Type B pancreatic cell (in vitro differentiated cells): ENCODE measurements around the gene MAT2A. TPM values are rescaled to one million over a fixed set of nuclear protein-coding genes. Genes with fewer than 3 reads are reported as not detected.
"Not testable (repeated sequence)": the region's sequence is repeated elsewhere in the genome, so short reads cannot be mapped to it uniquely, and the experiment has no call there.

Experiments used
- DNase-seq: peaks from one replicate; pipeline ENCODE4 v3.0.0; 2021; ENCODE audit warnings: mixed read lengths; ENCODE audit not compliant: unreplicated experiment; ENCODE audit errors: extremely low spot score
- H3K27ac Mint-ChIP-seq: 2 replicates; pipeline ENCODE4 v1.8.0; 2021; ENCODE audit warnings: mild to moderate bottlenecking, mixed read lengths
- H3K27me3 Mint-ChIP-seq: 2 replicates; pipeline ENCODE4 v1.8.0; 2021; ENCODE audit warnings: mixed read lengths
- H3K36me3 Mint-ChIP-seq: 2 replicates; pipeline ENCODE4 v1.8.0; 2021; ENCODE audit warnings: mixed read lengths
- H3K4me1 Mint-ChIP-seq: one replicate; pipeline ENCODE4 v1.8.0; 2021; ENCODE audit warnings: mixed read lengths; ENCODE audit not compliant: unreplicated experiment
- H3K4me3 Mint-ChIP-seq: 2 replicates; pipeline ENCODE4 v1.8.0; 2021; ENCODE audit warnings: mild to moderate bottlenecking, mixed read lengths
- H3K9me3 Mint-ChIP-seq: 2 replicates; pipeline ENCODE4 v1.8.0; 2021; ENCODE audit warnings: mixed read lengths
- CTCF ChIP-seq: fragments of 200-600 bp; sonication (generic); conservative IDR thresholded peaks from 2 replicates; pipeline ENCODE4 v1.5.0; 2021; ENCODE audit warnings: antibody characterized with exemption, mild to moderate bottlenecking
- total RNA-seq: library from RNA; stranded (reverse); gene quantifications from 2 replicates; pipeline ENCODE4 v1.2.1, GENCODE V29; 2021; ENCODE audit warnings: low replicate concordance

MAT2A gene
- total RNA-seq, 1 donor from 2014 or later: 403 TPM

GRCh38 chr2:85590950-85591349, 52.0 kb downstream of the MAT2A start:
- H3K36me3 Mint-ChIP-seq: peaks cover 4% of the 10 kb centered on the region
- peak overlapping the region; percentile 72 for H3K27ac Mint-ChIP-seq
- H3K27me3 Mint-ChIP-seq: no peaks in the 10 kb centered on the region
- TF ChIP-seq CTCF: no peak
- H3K4me3 Mint-ChIP-seq: peak overlapping the region; percentile 31
- DNase-seq: no peak
- H3K4me1 Mint-ChIP-seq: peaks cover 36% of the 10 kb centered on the region
- H3K9me3 Mint-ChIP-seq: no peaks in the 10 kb centered on the region

- Mint-ChIP-seq H3K27me3 (no peaks in the 10 kb centered on the region), H3K36me3 (peaks cover 4% of the 10 kb centered on the region), H3K4me1 (peaks cover 37% of the 10 kb centered on the region), H3K27ac (peak overlapping the region; percentile 72), H3K9me3 (no peaks in the 10 kb centered on the region), H3K4me3 (no peak overlapping the region)
- no peak for TF ChIP-seq CTCF
- DNase-seq: no peak
Observed at GRCh38 chr2:85591563-85591962, 52.6 kb downstream of the MAT2A start.

GRCh38 chr2:85592299-85592698, 53.3 kb downstream of the MAT2A start:
- Mint-ChIP-seq H3K4me1 (peaks cover 36% of the 10 kb centered on the region), H3K4me3 (peak overlapping the region; percentile 55)
- H3K27ac Mint-ChIP-seq, H3K36me3 Mint-ChIP-seq, H3K9me3 Mint-ChIP-seq, DNase-seq, H3K27me3 Mint-ChIP-seq: not testable (repeated sequence)

GRCh38 chr2:85593023-85593422, 54.1 kb downstream of the MAT2A start:
- no peaks in the 10 kb centered on the region for H3K27me3 Mint-ChIP-seq
- peaks cover 31% of the 10 kb centered on the region for H3K4me1 Mint-ChIP-seq
- no peaks in the 10 kb centered on the region for H3K9me3 Mint-ChIP-seq
- H3K36me3 Mint-ChIP-seq: peaks cover 4% of the 10 kb centered on the region
- no peak overlapping the region for H3K4me3 Mint-ChIP-seq
- TF ChIP-seq CTCF: no peak
- DNase-seq: no peak
- no peak overlapping the region for H3K27ac Mint-ChIP-seq

Other genes with a start within 250 kb of the MAT2A start
- gene TGOLN2, start 211.2 kb upstream of the MAT2A start, total RNA-seq: 54.0 and 65.3 TPM in 2 replicates
- gene RETSAT, start 184.6 kb upstream of the MAT2A start, total RNA-seq: 31.3 and 39.8 TPM in 2 replicates
- 14.6 and 22.2 TPM in 2 replicates for gene ELMOD3, start 184.4 kb upstream of the MAT2A start, total RNA-seq
- 61.1 and 195 TPM in 2 replicates for gene CAPG, start 128.8 kb upstream of the MAT2A start, total RNA-seq
- gene SH2D6, start 120.5 kb upstream of the MAT2A start, total RNA-seq: 0.97 TPM in 1 of 2 replicates, not detected in the other
- gene GGCX, start 22.3 kb downstream of the MAT2A start, total RNA-seq: 62.6 and 76.2 TPM in 2 replicates
- gene VAMP8, start 38.4 kb downstream of the MAT2A start, total RNA-seq: 62.8 and 157 TPM in 2 replicates
- 3.4 and 4.4 TPM in 2 replicates for gene VAMP5, start 45.3 kb downstream of the MAT2A start, total RNA-seq
- gene RNF181, start 56.6 kb downstream of the MAT2A start, total RNA-seq: 70.2 and 78.8 TPM in 2 replicates
- 16.7 and 19.8 TPM in 2 replicates for gene TMEM150A, start 63.5 kb downstream of the MAT2A start, total RNA-seq
- gene C2orf68, start 72.9 kb downstream of the MAT2A start, total RNA-seq: 58.8 and 66.6 TPM in 2 replicates
- 43.3 and 62.5 TPM in 2 replicates for gene USP39, start 77.0 kb downstream of the MAT2A start, total RNA-seq
- 2.7 and 23.0 TPM in 2 replicates for gene SFTPB, start 129.0 kb downstream of the MAT2A start, total RNA-seq
- not detected in 2 replicates for gene GNLY, start 155.2 kb downstream of the MAT2A start, total RNA-seq
- 1.8 and 13.7 TPM in 2 replicates for gene ATOH8, start 214.8 kb downstream of the MAT2A start, total RNA-seq